ENCODE measurements around the gene PP2D1. TPM values are rescaled to one million over a fixed set of nuclear protein-coding genes. Genes with fewer than 3 reads are reported as not detected.
"Not testable (repeated sequence)": the region's sequence is repeated elsewhere in the genome, so short reads cannot be mapped to it uniquely, and the experiment has no call there.

Gene PP2D1
- total RNA-seq, 1 donor = not detected

DNA sequence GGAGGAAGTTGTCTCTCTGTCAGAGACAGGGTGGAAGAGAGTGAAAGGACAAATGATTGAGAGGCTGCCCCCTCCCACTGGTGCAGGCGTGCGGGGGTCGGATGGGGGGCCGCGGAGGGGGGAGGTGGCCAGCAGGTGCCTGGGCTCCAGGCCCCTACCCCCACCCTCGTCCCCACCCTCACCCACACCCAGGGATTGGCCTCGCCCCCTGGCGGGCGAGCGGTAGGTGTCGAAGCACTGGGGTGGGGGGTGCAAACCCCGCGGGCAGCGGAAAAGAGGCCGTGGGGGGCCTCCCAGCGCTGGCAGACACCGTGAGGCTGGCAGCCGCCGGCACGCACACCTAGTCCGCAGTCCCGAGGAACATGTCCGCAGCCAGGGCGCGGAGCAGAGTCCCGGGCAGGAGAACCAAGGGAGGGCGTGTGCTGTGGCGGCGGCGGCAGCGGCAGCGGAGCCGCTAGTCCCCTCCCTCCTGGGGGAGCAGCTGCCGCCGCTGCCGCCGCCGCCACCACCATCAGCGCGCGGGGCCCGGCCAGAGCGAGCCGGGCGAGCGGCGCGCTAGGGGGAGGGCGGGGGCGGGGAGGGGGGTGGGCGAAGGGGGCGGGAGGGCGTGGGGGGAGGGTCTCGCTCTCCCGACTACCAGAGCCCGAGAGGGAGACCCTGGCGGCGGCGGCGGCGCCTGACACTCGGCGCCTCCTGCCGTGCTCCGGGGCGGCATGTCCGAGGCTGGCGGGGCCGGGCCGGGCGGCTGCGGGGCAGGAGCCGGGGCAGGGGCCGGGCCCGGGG lies 27.9 kb upstream of the PP2D1 start, which contains the start of gene KAT2B:
KAT2B (plus strand) TSS at position 682 of the 783 bp plus-strand sequence; CDS start at position 714, 32 bp downstream.
- peak within 1 kb of the TSS; percentile 70 for H3K4me3 ChIP-seq (ENCODE audit: low read depth, low read length)
- DNase-seq (ENCODE audit: low read depth) = peak; percentile 60
- TF ChIP-seq, protein P1, sequence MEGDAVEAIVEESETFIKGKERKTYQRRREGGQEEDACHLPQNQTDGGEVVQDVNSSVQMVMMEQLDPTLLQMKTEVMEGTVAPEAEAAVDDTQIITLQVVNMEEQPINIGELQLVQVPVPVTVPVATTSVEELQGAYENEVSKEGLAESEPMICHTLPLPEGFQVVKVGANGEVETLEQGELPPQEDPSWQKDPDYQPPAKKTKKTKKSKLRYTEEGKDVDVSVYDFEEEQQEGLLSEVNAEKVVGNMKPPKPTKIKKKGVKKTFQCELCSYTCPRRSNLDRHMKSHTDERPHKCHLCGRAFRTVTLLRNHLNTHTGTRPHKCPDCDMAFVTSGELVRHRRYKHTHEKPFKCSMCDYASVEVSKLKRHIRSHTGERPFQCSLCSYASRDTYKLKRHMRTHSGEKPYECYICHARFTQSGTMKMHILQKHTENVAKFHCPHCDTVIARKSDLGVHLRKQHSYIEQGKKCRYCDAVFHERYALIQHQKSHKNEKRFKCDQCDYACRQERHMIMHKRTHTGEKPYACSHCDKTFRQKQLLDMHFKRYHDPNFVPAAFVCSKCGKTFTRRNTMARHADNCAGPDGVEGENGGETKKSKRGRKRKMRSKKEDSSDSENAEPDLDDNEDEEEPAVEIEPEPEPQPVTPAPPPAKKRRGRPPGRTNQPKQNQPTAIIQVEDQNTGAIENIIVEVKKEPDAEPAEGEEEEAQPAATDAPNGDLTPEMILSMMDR (IDR thresholded peaks at IDR 0.05; ENCODE audit: insufficient read depth, low read depth, low read length) = peak; percentile 63

DNA sequence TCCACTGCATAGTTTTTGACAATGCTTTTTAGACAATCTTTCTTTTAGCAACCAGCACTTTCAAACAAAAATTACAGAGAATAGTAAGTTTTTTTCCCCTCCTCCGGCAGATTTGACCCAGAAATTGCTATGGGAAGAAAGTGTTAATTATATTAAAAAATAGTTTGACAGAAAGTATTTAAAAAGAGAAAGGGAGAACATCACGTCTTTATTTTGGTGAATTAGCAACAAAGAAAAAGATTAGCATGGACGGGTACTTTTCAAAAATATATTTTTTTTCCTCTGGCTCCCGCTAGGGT lies 27.4 kb upstream of the PP2D1 start:
- H3K4me3 ChIP-seq (ENCODE audit: low read depth, low read length) = peak overlapping the region; percentile 70
- TF ChIP-seq, protein P1 (IDR thresholded peaks at IDR 0.05; ENCODE audit: insufficient read depth, low read depth, low read length) = no peak
- no peak for DNase-seq (ENCODE audit: low read depth)

DNA sequence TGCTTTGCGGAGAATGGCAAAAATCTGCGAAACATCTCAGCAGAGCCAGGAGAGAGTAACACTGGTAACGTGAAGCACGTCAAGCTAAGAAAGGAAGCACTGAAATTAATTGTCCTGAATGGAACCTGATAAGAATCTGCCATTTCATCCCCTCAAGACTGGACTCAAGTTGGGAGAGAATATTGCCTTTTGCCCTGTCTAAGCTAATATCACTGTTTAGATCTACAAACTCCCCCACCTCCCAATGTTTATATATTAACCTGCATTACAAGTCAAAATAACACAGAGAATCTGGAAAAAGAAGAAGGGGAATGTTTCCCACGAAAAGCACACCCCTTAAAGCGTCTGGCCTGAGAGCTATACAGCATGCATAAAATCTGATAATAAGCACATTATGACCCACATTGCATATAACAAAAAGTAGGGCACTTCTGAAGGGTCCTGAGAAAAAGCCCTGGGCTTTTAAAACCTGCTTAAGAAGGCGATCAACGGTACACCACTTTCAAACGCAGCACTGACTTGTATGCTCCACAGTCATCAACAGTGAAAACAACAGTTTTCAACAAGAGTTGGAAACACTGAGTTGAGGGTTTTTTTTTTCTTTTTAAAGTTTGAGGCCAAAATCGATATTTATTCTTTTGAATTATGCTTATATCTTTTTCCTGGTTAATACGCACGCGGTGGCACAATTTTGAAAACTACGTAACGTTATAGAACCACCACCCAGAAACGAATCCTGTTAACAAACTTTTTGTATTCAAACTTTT lies 26.8 kb upstream of the PP2D1 start:
- no peak for DNase-seq (ENCODE audit: low read depth)
- TF ChIP-seq, protein P1 (IDR thresholded peaks at IDR 0.05; ENCODE audit: insufficient read depth, low read depth, low read length) = no peak

DNA sequence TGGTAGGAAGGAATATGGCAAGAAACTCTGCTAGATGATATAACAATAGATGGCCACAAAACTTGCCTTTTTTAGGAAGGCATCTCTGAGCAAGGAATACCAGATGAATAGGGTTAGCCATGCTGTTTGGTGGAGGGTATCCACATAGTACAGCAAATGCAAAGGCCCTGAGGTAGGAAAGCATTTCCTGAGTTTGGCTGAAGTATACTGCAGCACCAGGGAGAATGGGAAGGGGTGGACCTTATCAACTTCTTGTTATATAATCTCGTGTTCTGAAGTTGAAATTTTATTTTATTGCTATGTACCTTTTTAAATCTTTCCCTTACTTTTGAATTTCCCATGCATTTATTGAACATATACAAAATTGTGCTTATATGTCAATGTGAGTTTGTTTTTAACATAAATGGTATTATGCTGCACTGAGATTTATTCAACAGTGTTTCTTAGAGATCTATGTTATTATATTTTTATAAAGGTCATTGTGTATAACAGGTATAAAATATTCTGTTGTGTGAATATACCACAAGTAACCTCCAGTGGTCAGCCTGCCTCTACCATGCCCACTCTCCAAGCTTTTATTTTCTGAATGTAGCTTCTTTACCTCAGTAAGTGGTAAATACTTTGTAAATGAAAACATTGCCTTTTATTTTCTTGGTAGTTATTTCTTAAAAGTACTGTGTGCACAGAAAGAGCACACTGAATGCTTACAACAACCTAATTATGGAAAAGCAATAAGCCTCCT lies 25.4 kb upstream of the PP2D1 start:
- DNase-seq (ENCODE audit: low read depth) = no peak
- TF ChIP-seq, protein P1 (IDR thresholded peaks at IDR 0.05; ENCODE audit: insufficient read depth, low read depth, low read length) = no peak
- no peak overlapping the region for H3K4me3 ChIP-seq (ENCODE audit: low read depth, low read length)

More for the DNA sequence above, 26.8 kb upstream of the PP2D1 start:
- peak overlapping the region; percentile 70 for H3K4me3 ChIP-seq (ENCODE audit: low read depth, low read length)

DNA sequence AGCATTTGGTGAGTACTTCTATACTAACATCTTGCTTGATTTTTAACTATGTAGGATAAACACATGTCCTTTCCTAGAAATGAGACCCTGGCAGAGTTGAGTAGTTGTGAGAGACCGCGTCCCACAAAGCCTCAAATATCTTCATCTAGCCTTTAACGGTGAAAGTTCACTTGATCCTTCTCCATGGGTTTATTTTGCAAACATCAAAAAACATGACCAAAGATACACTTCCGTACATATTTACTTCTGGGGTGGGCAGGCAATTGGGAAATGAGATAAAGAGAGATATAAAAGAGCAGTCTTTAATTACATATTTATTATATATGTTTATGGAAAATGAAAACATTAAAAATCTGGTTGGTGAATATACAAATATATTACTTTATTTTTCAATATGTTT lies 23.0 kb upstream of the PP2D1 start:
- H3K4me3 ChIP-seq (ENCODE audit: low read depth, low read length) = no peak overlapping the region
- no peak for DNase-seq (ENCODE audit: low read depth)
- TF ChIP-seq, protein P1 (IDR thresholded peaks at IDR 0.05; ENCODE audit: insufficient read depth, low read depth, low read length) = no peak

DNA sequence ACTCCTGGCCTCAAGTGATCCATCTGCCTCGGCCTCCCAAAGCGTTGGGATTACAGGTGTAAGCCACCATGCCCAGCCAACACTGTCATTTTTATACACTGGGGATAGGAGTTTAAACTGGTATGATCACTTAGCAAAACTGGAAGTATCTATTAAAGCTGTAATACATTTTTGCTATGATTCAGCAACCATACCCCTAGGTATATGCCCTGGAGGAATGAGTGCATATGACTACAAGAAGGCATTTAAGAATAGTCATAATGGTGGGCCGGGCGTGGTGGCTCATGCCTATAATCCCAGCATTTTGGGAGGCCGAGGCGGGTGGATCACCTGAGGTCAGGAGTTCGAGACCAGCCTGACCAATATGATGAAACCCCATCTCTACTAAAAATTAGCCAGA lies 19.9 kb upstream of the PP2D1 start:
- not testable (repeated sequence) for DNase-seq (ENCODE audit: low read depth); H3K4me3 ChIP-seq (ENCODE audit: low read depth, low read length)

DNA sequence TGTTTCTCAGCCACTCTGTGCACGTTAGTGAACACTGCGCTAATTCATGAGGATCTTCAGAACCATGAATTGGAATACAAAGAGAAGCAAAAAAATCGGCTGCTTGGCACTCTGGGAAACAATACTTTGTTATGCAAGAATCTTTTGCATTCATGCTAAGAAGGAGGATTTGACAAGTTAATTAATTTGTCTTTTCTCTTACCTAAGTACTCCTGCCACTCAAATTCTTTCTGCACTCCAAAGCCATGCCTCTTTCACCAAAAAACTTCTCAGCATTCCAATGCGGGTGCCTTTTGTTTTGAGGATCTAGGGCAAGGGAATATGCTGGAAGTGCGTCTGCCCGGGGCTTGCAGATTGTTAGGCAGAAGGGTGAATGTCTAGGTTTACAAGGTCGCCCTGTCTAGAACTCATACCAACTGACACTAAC lies 16.9 kb upstream of the PP2D1 start:
- no peak for DNase-seq (ENCODE audit: low read depth)
- no peak overlapping the region for H3K4me3 ChIP-seq (ENCODE audit: low read depth, low read length)
- TF ChIP-seq, protein P1 (IDR thresholded peaks at IDR 0.05; ENCODE audit: insufficient read depth, low read depth, low read length) = no peak

Data from fibroblast of villous mesenchyme (primary cell).